DND-41 (cell line): ENCODE data around the gene PPP1R14B.
A peak's percentile ranks its signal among the peaks of the same experiment; 100 is the strongest.

Experiments
- ATAC-seq: fragments of 200-7000 bp; cut with Tn5 transposase; 3 replicates; pipeline ENCODE4 v1.9.1; 2021; ENCODE audit warnings: low read depth; ENCODE audit not compliant: insufficient read depth
- DNase-seq: peaks from one replicate; pipeline ENCODE4 v3.0.0-alpha.2; 2020
- H2AFZ ChIP-seq: 2 replicates; pipeline ENCODE4 v1.6.0; 2012; ENCODE audit warnings: low read depth, low read length
- H3K27ac ChIP-seq: 2 replicates; pipeline ENCODE4 v1.5.1; 2012; ENCODE audit warnings: low read length, inconsistent platforms
- H3K27me3 ChIP-seq: fragments of 200-600 bp; sonication (generic); 2 replicates; pipeline ENCODE4 v1.6.0; 2012; ENCODE audit warnings: low read length, mild to moderate bottlenecking, inconsistent platforms; ENCODE audit not compliant: insufficient read depth, poor library complexity
- H3K36me3 ChIP-seq: 2 replicates; pipeline ENCODE4 v1.5.1; 2012; ENCODE audit warnings: low read length, inconsistent platforms; ENCODE audit not compliant: insufficient read depth
- H3K4me1 ChIP-seq: 2 replicates; pipeline ENCODE4 v1.5.1; 2012; ENCODE audit warnings: mild to moderate bottlenecking, low read length; ENCODE audit not compliant: insufficient read depth
- H3K4me2 ChIP-seq: 2 replicates; pipeline ENCODE4 v1.6.0; 2012; ENCODE audit warnings: mild to moderate bottlenecking, moderate library complexity, low read length, inconsistent platforms; ENCODE audit not compliant: insufficient read depth
- H3K4me3 ChIP-seq, 2 experiments: fragments of 200-600 bp in 1 of 2; shearing (Covaris generic) in 1 of 2; 2 replicates each; pipeline ENCODE4 v1.5.1; 2012 to 2016; ENCODE audit warnings: inconsistent platforms in 2 of 2, low read length in 2 of 2, mild to moderate bottlenecking in 2 of 2, low read depth in 1 of 2, moderate library complexity in 1 of 2
- H3K79me2 ChIP-seq: 2 replicates; pipeline ENCODE4 v1.6.0; 2012; ENCODE audit warnings: low read length, inconsistent platforms; ENCODE audit not compliant: insufficient read depth
- H3K9ac ChIP-seq: 2 replicates; pipeline ENCODE4 v1.6.0; 2012; ENCODE audit warnings: low read depth, mild to moderate bottlenecking, inconsistent platforms, low read length, moderate library complexity
- H3K9me3 ChIP-seq: 2 replicates; pipeline ENCODE4 v1.5.1; 2012; ENCODE audit warnings: low read length, moderate library complexity, mild to moderate bottlenecking, inconsistent platforms; ENCODE audit not compliant: insufficient read depth, severe bottlenecking
- H4K20me1 ChIP-seq: 2 replicates; pipeline ENCODE4 v1.6.0; 2012; ENCODE audit warnings: low read length; ENCODE audit not compliant: insufficient read depth
- EZH2 ChIP-seq: IDR thresholded peaks from 3 replicates; pipeline ENCODE4 v1.6.1; 2012; ENCODE audit warnings: borderline replicate concordance, low read depth, mild to moderate bottlenecking, moderate library complexity, low read length, inconsistent platforms; ENCODE audit not compliant: severe bottlenecking
- TF ChIP-seq, protein P1 (sequence below): IDR thresholded peaks from 2 replicates; pipeline ENCODE4 v1.5.1; 2012; ENCODE audit warnings: borderline replicate concordance, low read length, moderate library complexity, mild to moderate bottlenecking; ENCODE audit not compliant: poor library complexity, severe bottlenecking; ENCODE audit errors: extremely low read depth

PPP1R14B gene

DNA sequence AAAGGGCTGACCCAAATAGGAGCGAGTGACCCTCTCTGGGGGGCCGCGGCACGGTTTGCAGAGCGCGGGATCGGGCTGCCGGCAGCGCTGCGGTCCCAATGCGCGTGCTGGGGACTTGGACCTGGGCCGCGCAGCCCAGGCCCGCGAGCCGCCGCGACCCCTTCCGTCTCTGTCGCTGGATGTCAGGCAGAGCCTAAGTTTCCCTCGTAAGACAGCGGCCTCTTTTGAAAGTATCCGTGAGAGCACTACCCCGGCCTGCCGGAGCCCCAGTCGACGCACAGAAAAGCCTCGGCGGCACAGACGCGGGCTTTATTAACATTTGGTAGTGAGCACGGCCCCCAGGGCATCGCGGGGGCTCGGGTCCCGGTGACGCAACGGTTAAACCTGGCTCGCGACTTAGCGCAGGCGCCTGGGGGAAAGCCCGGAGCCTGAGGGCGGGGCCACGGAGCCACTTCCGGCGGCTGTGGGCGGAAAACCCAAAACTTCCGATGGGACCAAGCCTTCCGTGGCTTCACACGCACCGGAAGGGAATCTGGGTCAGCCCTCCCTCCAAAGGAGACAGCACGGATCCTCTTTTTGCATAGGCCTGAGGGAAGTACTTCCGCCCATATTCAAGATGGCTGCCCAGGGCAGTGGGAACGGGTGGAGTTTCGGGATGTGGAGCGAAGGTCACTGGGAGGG, 22.9 kb upstream of the PPP1R14B start:
- H3K4me1 ChIP-seq, result peaks cover 38% of the 10 kb centered on the region

DNA sequence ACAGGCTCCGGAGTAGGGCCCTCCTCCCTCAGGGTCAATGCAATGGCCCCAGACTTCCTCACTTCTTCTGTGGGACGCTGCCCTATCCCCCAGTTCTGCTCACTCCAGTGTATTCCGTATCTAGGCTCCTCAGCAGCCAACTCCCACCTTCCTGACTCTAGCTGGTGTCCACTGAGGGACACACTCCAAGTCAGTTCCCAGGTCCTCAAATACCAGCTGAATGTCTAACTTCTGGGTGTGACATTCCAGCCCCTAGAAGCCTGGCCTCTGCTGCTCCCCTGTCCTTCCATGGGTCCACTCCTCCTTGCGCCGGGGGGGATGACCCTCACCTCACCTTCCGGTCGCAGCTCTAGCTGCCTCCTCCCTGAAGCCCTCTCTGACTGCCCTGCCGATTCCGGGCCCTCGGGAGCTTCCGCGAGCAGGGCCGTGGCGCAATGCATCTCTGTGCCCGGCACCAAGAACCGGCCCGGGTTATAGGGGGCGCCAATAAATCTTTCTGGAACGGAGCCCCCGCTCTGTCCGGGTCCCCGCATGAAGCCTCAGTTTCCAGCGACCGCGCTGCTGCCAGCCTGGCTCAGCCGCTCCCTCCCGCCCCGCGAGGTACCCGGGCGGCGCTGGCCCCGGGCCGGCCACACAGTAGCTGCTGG, 22.3 kb upstream of the PPP1R14B start:
- H2AFZ ChIP-seq, result peak overlapping the region; percentile 71
- ATAC-seq (peak; percentile 4), DNase-seq (peak; percentile 53)
- H3K27ac ChIP-seq, result peak overlapping the region; percentile 90
- H3K79me2 ChIP-seq, result peaks cover 28% of the 10 kb centered on the region
- TF ChIP-seq, protein P1, sequence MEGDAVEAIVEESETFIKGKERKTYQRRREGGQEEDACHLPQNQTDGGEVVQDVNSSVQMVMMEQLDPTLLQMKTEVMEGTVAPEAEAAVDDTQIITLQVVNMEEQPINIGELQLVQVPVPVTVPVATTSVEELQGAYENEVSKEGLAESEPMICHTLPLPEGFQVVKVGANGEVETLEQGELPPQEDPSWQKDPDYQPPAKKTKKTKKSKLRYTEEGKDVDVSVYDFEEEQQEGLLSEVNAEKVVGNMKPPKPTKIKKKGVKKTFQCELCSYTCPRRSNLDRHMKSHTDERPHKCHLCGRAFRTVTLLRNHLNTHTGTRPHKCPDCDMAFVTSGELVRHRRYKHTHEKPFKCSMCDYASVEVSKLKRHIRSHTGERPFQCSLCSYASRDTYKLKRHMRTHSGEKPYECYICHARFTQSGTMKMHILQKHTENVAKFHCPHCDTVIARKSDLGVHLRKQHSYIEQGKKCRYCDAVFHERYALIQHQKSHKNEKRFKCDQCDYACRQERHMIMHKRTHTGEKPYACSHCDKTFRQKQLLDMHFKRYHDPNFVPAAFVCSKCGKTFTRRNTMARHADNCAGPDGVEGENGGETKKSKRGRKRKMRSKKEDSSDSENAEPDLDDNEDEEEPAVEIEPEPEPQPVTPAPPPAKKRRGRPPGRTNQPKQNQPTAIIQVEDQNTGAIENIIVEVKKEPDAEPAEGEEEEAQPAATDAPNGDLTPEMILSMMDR, result no peak
- TF ChIP-seq EZH2, result no peak
- no peaks in the 10 kb centered on the region for H4K20me1 ChIP-seq
- peak overlapping the region; percentile 95 for H3K9ac ChIP-seq
- peaks cover 13% of the 10 kb centered on the region; the same call in 1 of the 2 replicates for H3K36me3 ChIP-seq
- H3K9me3 ChIP-seq, result no peaks in the 10 kb centered on the region
- peak overlapping the region; percentile 99 for H3K4me2 ChIP-seq
- H3K27me3 ChIP-seq, result no peaks in the 10 kb centered on the region
- peaks cover 38% of the 10 kb centered on the region for H3K4me1 ChIP-seq
- peak overlapping the region; percentile 79 to 90 for H3K4me3 ChIP-seq

More for the DNA sequence above, 22.9 kb upstream of the PPP1R14B start:
- Histone ChIP-seq H3K4me2 (peak overlapping the region; percentile 99), H3K9ac (peak overlapping the region; percentile 95), H4K20me1 (no peaks in the 10 kb centered on the region), H3K36me3 (peaks cover 13% of the 10 kb centered on the region; the same call in 1 of the 2 replicates), H3K79me2 (peaks cover 28% of the 10 kb centered on the region), H3K27ac (peak overlapping the region; percentile 96), H2AFZ (peak overlapping the region; percentile 81), H3K4me3 (peak overlapping the region; percentile 79 to 90), H3K27me3 (no peaks in the 10 kb centered on the region), H3K9me3 (no peaks in the 10 kb centered on the region)
- DNase-seq (peak; percentile 99), ATAC-seq (peak; percentile 82)
- TF ChIP-seq, protein P1, result peak; percentile 44
- TF ChIP-seq EZH2, result no peak

DNA sequence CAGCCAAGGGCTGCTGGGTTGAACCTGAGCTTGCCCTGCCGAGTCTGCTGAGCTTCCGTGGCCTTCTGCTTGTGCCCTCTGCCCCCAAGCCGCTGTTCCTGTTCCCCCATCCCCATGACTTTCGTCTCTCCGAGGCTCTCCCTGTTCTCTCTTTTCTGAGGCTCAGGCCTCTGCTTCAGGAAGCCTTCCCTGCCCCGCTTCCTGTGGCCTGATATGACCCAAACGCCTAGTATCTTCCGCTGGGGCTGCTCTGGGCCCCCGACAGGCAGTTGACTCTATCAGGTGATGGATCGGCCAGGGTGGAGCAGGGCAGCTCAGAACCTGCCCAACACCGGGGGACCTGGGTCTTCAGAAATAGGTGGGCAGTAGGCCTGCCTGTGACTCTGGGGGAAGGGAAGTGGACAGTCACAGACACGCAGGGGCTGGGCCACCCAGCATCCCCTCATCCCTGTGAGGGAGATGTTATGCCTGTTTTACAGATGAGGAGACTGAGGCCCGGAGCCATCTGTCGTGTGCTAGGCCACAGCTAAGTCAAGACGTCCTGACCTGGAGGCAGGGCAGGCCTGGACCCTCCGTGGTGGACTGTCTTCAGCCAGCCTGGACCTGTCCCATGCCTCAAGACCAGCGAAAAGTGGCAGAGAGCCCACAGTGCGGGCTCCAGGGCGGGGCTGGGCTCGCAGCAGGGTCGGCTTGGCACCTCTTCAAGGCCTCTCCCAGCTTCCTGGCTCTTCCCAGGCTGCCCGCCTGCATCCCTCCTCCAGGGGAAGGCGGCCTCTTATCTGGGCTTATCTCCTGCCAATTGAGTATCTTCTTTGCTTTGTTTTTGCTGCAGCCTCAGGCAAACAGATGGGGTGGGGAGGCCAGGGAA, 21.5 kb upstream of the PPP1R14B start:
- Histone ChIP-seq H3K36me3 (peaks cover 17% of the 10 kb centered on the region; the same call in 1 of the 2 replicates), H3K9ac (peak overlapping the region; percentile 95), H2AFZ (peak overlapping the region; percentile 71; the same call in 1 of the 2 replicates), H3K4me1 (peaks cover 38% of the 10 kb centered on the region), H4K20me1 (no peaks in the 10 kb centered on the region), H3K27me3 (no peaks in the 10 kb centered on the region), H3K79me2 (peaks cover 26% of the 10 kb centered on the region), H3K4me3 (peak overlapping the region; percentile 79 to 90; a peak in 3 of 4 replicates), H3K27ac (peak overlapping the region; percentile 90), H3K9me3 (no peaks in the 10 kb centered on the region), H3K4me2 (peak overlapping the region; percentile 99)
- no peak for DNase-seq
- ATAC-seq, result no peak
- TF ChIP-seq EZH2, result no peak
- TF ChIP-seq, protein P1, result no peak
